ENCODE measurements around the gene RECQL. TPM values are rescaled to one million over a fixed set of nuclear protein-coding genes. Genes with fewer than 3 reads are reported as not detected.

RECQL gene
- total RNA-seq, 1 experiment from 2014 or later = 42.3 TPM

DNA sequence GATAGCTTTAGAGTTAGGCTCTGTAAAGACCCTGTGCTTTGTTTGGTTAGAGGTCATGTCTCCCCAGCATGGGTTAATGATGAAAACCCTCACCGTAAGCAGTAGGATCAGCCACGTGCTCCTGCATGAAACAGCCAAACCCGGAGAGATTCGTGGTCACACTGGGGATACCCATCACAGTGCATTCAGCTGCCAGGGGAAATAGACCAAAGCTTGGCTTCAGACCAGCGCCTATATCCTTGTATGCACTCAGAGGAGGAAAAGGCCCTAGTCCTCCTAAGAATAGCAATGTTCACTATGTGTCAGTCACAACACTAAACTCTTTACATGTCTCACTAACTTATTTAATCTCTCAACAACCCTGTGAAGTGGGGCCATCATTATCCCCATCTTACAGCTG is 41.0 kb upstream of the RECQL start:
- DNase-seq (ENCODE audit: low read depth, low spot score) (no peak), ATAC-seq (no peak)
- ChIA-PET CTCF (no interaction called here), POLR2A (no interaction called here)
- BruUV-seq (replicated peaks) = no TSS peak
- in situ Hi-C loops (cut with HindIII; ENCODE audit: low pct_unique_long_range_greater_than_20kb, low sequenced_read_pairs) (no loop called here), intact Hi-C loops (cut with micrococcal nuclease; ENCODE audit: unreplicated experiment) (no loop called here)
- Histone ChIP-seq H3K27ac (ENCODE audit: low read length) (no peak overlapping the region), H3K27me3 (ENCODE audit: control insufficient read depth, insufficient read depth, low read length) (no peaks in the 10 kb centered on the region; the same call in 1 of the 2 replicates), H3K4me3 (ENCODE audit: low read depth in 2 of 2, low read length in 2 of 2) (no peak overlapping the region), H3K9me3 (ENCODE audit: control insufficient read depth, insufficient read depth, low read depth, low read length) (no peaks in the 10 kb centered on the region), H3K36me3 (ENCODE audit: control insufficient read depth, insufficient read depth, low read length) (no peaks in the 10 kb centered on the region), H3K4me1 (ENCODE audit: control insufficient read depth, insufficient read depth, low read length) (no peaks in the 10 kb centered on the region)
- TF ChIP-seq SIN3A (IDR thresholded peaks at IDR 0.05; ENCODE audit: borderline replicate concordance, insufficient read depth, low read depth, low read length) = no peak
- TF ChIP-seq TCF7L2 (IDR thresholded peaks at IDR 0.05; ENCODE audit: low read depth, low read length) = no peak
- TF ChIP-seq, protein P1, sequence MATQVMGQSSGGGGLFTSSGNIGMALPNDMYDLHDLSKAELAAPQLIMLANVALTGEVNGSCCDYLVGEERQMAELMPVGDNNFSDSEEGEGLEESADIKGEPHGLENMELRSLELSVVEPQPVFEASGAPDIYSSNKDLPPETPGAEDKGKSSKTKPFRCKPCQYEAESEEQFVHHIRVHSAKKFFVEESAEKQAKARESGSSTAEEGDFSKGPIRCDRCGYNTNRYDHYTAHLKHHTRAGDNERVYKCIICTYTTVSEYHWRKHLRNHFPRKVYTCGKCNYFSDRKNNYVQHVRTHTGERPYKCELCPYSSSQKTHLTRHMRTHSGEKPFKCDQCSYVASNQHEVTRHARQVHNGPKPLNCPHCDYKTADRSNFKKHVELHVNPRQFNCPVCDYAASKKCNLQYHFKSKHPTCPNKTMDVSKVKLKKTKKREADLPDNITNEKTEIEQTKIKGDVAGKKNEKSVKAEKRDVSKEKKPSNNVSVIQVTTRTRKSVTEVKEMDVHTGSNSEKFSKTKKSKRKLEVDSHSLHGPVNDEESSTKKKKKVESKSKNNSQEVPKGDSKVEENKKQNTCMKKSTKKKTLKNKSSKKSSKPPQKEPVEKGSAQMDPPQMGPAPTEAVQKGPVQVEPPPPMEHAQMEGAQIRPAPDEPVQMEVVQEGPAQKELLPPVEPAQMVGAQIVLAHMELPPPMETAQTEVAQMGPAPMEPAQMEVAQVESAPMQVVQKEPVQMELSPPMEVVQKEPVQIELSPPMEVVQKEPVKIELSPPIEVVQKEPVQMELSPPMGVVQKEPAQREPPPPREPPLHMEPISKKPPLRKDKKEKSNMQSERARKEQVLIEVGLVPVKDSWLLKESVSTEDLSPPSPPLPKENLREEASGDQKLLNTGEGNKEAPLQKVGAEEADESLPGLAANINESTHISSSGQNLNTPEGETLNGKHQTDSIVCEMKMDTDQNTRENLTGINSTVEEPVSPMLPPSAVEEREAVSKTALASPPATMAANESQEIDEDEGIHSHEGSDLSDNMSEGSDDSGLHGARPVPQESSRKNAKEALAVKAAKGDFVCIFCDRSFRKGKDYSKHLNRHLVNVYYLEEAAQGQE (IDR thresholded peaks at IDR 0.05; ENCODE audit: insufficient read depth in 1 of 2, low read depth in 2 of 2, low read length in 1 of 2) = no peak
- TF ChIP-seq POLR2AphosphoS5 (IDR thresholded peaks at IDR 0.05; ENCODE audit: low read depth, low read length) = no peak
- TF ChIP-seq, protein P2, sequence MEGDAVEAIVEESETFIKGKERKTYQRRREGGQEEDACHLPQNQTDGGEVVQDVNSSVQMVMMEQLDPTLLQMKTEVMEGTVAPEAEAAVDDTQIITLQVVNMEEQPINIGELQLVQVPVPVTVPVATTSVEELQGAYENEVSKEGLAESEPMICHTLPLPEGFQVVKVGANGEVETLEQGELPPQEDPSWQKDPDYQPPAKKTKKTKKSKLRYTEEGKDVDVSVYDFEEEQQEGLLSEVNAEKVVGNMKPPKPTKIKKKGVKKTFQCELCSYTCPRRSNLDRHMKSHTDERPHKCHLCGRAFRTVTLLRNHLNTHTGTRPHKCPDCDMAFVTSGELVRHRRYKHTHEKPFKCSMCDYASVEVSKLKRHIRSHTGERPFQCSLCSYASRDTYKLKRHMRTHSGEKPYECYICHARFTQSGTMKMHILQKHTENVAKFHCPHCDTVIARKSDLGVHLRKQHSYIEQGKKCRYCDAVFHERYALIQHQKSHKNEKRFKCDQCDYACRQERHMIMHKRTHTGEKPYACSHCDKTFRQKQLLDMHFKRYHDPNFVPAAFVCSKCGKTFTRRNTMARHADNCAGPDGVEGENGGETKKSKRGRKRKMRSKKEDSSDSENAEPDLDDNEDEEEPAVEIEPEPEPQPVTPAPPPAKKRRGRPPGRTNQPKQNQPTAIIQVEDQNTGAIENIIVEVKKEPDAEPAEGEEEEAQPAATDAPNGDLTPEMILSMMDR (IDR thresholded peaks at IDR 0.05) = no peak

DNA sequence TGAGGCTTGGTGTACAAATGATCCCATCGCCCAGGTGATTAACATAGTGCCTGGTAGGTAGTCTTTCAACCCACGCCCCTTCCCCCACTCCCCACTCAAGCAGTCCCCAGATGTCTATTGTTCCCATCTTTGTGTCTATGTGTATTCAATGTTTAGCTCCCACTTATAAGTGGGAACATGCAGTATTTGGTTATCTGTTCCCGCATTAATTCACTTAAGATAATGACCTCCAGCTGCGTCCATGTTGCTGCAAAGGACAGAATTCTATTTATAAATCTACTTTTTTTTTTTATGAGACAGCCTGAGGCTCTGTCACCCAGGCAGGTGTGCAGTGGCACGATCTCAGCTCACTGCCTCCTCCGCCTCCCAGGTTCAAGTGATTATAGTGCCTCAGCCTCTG is 40.3 kb upstream of the RECQL start:
- no peak for ATAC-seq
- H3K27ac ChIP-seq (ENCODE audit: low read length) = no peak overlapping the region
- no peak overlapping the region for H3K4me3 ChIP-seq (ENCODE audit: low read depth in 2 of 2, low read length in 2 of 2)
- no peak for DNase-seq (ENCODE audit: low read depth, low spot score)
- POLR2A ChIA-PET = no interaction called here
- no peaks in the 10 kb centered on the region for H3K36me3 ChIP-seq (ENCODE audit: control insufficient read depth, insufficient read depth, low read length)
- TF ChIP-seq, protein P1 (IDR thresholded peaks at IDR 0.05; ENCODE audit: insufficient read depth in 1 of 2, low read depth in 2 of 2, low read length in 1 of 2) = no peak
- TF ChIP-seq POLR2AphosphoS5 (IDR thresholded peaks at IDR 0.05; ENCODE audit: low read depth, low read length) = no peak
- TF ChIP-seq TCF7L2 (IDR thresholded peaks at IDR 0.05; ENCODE audit: low read depth, low read length) = no peak
- TF ChIP-seq, protein P2 (IDR thresholded peaks at IDR 0.05) = no peak
- TF ChIP-seq SIN3A (IDR thresholded peaks at IDR 0.05; ENCODE audit: borderline replicate concordance, insufficient read depth, low read depth, low read length) = no peak
- in situ Hi-C loops (cut with HindIII; ENCODE audit: low pct_unique_long_range_greater_than_20kb, low sequenced_read_pairs) (no loop called here), intact Hi-C loops (cut with micrococcal nuclease; ENCODE audit: unreplicated experiment) (no loop called here)
- H3K9me3 ChIP-seq (ENCODE audit: control insufficient read depth, insufficient read depth, low read depth, low read length) = no peaks in the 10 kb centered on the region
- H3K27me3 ChIP-seq (ENCODE audit: control insufficient read depth, insufficient read depth, low read length) = no peaks in the 10 kb centered on the region; the same call in 1 of the 2 replicates
- BruUV-seq (replicated peaks) = no TSS peak
- no peaks in the 10 kb centered on the region for H3K4me1 ChIP-seq (ENCODE audit: control insufficient read depth, insufficient read depth, low read length)
- CTCF ChIA-PET = no interaction called here
